ENCODE measurements around the gene TXNRD3. TPM values are rescaled to one million over a fixed set of nuclear protein-coding genes. Genes with fewer than 3 reads are reported as not detected.

The TXNRD3 gene
- polyA plus RNA-seq, 3 donors: 0.57 to 1.7 (median 0.90) TPM

DNA sequence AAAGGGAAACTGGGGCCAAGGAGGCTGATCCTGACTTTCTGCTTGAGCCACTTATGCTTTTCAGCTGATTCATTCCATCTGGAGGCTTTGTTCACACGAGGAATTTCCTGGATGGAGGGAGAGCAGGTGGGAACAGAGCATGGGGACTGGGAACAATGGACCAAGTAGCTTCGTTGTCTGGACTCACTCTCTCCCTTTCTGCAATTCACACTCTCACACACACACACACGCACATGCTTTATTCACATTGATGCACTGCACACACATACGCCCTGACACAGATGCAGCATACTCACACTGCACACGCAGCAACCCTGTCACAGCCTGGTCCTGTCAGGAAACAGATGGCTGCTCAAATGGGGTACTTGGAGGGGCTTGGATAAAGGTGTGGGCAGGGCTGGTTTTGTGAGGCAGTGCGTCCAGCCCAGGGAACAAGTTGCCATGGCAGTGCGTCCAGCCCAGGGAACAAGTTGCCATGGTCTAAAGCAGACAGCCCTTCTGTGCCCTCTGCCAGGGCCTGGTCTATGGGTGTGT, 29.4 kb upstream of the TXNRD3 start:
- Histone ChIP-seq H3K27ac (ENCODE audit: low read depth in 1 of 2, low read length in 2 of 2) (no peak overlapping the region), H3K36me3 (replicated peaks in 1 of 2; ENCODE audit: control insufficient read depth in 1 of 2, insufficient read depth in 2 of 2, low read length in 2 of 2) (no peaks in the 10 kb centered on the region), H3K4me1 (ENCODE audit: control insufficient read depth in 1 of 2, insufficient read depth in 2 of 2, low read length in 2 of 2) (peaks cover 0 to 2% of the 10 kb centered on the region in 2 donors), H2AFZ (ENCODE audit: insufficient read depth, low read depth, low read length, poor library complexity, severe bottlenecking) (no peak overlapping the region), H3K27me3 (ENCODE audit: control insufficient read depth in 2 of 2, insufficient read depth in 2 of 2, low read length in 2 of 2) (peaks cover 0 to 2% of the 10 kb centered on the region in 2 donors), H3K79me2 (ENCODE audit: insufficient read depth, low read length) (no peaks in the 10 kb centered on the region), H4K20me1 (ENCODE audit: insufficient read depth, low read length) (no peaks in the 10 kb centered on the region), H3K9me3 (replicated peaks in 1 of 2; ENCODE audit: control insufficient read depth in 1 of 2, insufficient read depth in 1 of 2, low read length in 2 of 2) (no peaks in the 10 kb centered on the region), H3K4me3 (replicated peaks in 1 of 3; ENCODE audit: low read depth in 2 of 3, low read length in 3 of 3) (no peak overlapping the region), H3K9ac (ENCODE audit: insufficient read depth, low read length, poor library complexity, severe bottlenecking) (no peak overlapping the region), H3K4me2 (replicated peaks; ENCODE audit: extremely low read depth, low read length, poor library complexity, severe bottlenecking) (no peak overlapping the region)
- intact Hi-C loops (cut with micrococcal nuclease): loop anchor here in 1 of 2 donors (10.0 kb wide), 1 partner anchor 861 kb away; no protein-coding TSS in a partner anchor
- TF ChIP-seq, protein P1, sequence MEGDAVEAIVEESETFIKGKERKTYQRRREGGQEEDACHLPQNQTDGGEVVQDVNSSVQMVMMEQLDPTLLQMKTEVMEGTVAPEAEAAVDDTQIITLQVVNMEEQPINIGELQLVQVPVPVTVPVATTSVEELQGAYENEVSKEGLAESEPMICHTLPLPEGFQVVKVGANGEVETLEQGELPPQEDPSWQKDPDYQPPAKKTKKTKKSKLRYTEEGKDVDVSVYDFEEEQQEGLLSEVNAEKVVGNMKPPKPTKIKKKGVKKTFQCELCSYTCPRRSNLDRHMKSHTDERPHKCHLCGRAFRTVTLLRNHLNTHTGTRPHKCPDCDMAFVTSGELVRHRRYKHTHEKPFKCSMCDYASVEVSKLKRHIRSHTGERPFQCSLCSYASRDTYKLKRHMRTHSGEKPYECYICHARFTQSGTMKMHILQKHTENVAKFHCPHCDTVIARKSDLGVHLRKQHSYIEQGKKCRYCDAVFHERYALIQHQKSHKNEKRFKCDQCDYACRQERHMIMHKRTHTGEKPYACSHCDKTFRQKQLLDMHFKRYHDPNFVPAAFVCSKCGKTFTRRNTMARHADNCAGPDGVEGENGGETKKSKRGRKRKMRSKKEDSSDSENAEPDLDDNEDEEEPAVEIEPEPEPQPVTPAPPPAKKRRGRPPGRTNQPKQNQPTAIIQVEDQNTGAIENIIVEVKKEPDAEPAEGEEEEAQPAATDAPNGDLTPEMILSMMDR (IDR thresholded peaks at IDR 0.05): no peak
- H3K27me3 Mint-ChIP-seq (ENCODE audit: low read depth in 3 of 3): peaks cover 6 to 20% (median 8%) of the 10 kb centered on the region in 3 donors
- DNase-seq: no peak
- H3K36me3 Mint-ChIP-seq: no peaks in the 10 kb centered on the region
- no peak overlapping the region for H3K4me3 Mint-ChIP-seq
- H3K9me3 Mint-ChIP-seq: no peaks in the 10 kb centered on the region
- no peaks in the 10 kb centered on the region for H3K4me1 Mint-ChIP-seq
- 24% methylated on average over 4 of the region's 7 CpGs for WGBS (ENCODE audit: insufficient coverage)
- no peak overlapping the region for H3K27ac Mint-ChIP-seq

DNA sequence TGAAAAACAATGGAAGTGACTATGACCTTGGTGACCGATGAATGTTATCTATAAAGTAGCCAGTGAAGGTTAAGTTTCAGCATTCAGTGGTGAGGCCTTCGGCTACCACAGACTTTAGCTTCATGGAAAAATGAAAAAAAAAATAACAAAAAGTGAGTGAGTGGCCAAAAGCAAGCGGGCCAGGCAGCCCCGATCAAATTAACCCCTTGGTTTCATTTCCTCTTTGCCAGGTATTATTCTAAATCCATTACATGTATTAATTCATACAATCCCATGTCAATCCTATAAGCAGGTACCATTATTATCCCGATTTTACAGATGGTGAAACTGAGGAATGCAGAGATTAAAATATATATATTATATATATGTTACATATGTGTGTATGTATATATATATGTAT, 28.1 kb upstream of the TXNRD3 start:
- Histone ChIP-seq H3K27me3 (ENCODE audit: control insufficient read depth in 2 of 2, insufficient read depth in 2 of 2, low read length in 2 of 2) (peaks cover 0 to 12% of the 10 kb centered on the region in 2 donors), H3K36me3 (replicated peaks in 1 of 2; ENCODE audit: control insufficient read depth in 1 of 2, insufficient read depth in 2 of 2, low read length in 2 of 2) (no peaks in the 10 kb centered on the region), H2AFZ (ENCODE audit: insufficient read depth, low read depth, low read length, poor library complexity, severe bottlenecking) (no peak overlapping the region), H3K4me2 (replicated peaks; ENCODE audit: extremely low read depth, low read length, poor library complexity, severe bottlenecking) (no peak overlapping the region), H3K4me1 (ENCODE audit: control insufficient read depth in 1 of 2, insufficient read depth in 2 of 2, low read length in 2 of 2) (peaks cover 5 to 8% of the 10 kb centered on the region in 2 donors), H3K9ac (ENCODE audit: insufficient read depth, low read length, poor library complexity, severe bottlenecking) (no peak overlapping the region), H3K9me3 (replicated peaks in 1 of 2; ENCODE audit: control insufficient read depth in 1 of 2, insufficient read depth in 1 of 2, low read length in 2 of 2) (no peaks in the 10 kb centered on the region), H3K27ac (ENCODE audit: low read depth in 1 of 2, low read length in 2 of 2) (no peak overlapping the region), H3K4me3 (replicated peaks in 1 of 3; ENCODE audit: low read depth in 2 of 3, low read length in 3 of 3) (no peak overlapping the region), H3K79me2 (ENCODE audit: insufficient read depth, low read length) (no peaks in the 10 kb centered on the region), H4K20me1 (ENCODE audit: insufficient read depth, low read length) (no peaks in the 10 kb centered on the region)
- no peaks in the 10 kb centered on the region for H3K36me3 Mint-ChIP-seq
- intact Hi-C loops (cut with micrococcal nuclease): loop anchor here in 1 of 2 donors (10.0 kb wide), 1 partner anchor 862 kb away; no protein-coding TSS in a partner anchor
- TF ChIP-seq, protein P1 (IDR thresholded peaks at IDR 0.05): no peak
- 86% methylated on average over 1 of the region's 5 CpGs for WGBS (ENCODE audit: insufficient coverage)
- peaks cover 0 to 2% (median 0%) of the 10 kb centered on the region in 7 donors for H3K9me3 Mint-ChIP-seq
- H3K4me1 Mint-ChIP-seq: peaks cover 8% of the 10 kb centered on the region
- H3K4me3 Mint-ChIP-seq: no peak overlapping the region
- no peak overlapping the region for H3K27ac Mint-ChIP-seq
- H3K27me3 Mint-ChIP-seq (ENCODE audit: low read depth in 3 of 3): peaks cover 8 to 23% (median 12%) of the 10 kb centered on the region in 3 donors
- no peak for DNase-seq
